ENCODE measurements around the gene MIAT.

GRCh38 chr22:26669060-26669481 lies 11.7 kb downstream of the MIAT start:
- TF ChIP-seq GATA2 (IDR thresholded peaks at IDR 0.05; ENCODE audit: low read depth, low read length) = no peak
- TF ChIP-seq GATA3 (IDR thresholded peaks at IDR 0.05; ENCODE audit: low read depth, low read length) = no peak

Data from SH-SY5Y (cell line).